H1 (cell line): Measurements from ENCODE around the gene MORC3. TPM values are rescaled to one million over a fixed set of nuclear protein-coding genes. Genes with fewer than 3 reads are reported as not detected.

ENCODE experiments used
- CTCF ChIA-PET: fragments of 300-600 bp; sonication (Branson Sonifier 250); formaldehyde crosslinking; loops from one replicate; lab custom pipeline; 2021; ENCODE audit not compliant: partially characterized antibody; lab: Charles Lee
- POLR2A ChIA-PET: fragments of 300-600 bp; sonication (Branson Sonifier 250); formaldehyde crosslinking; loops from one replicate; lab custom pipeline; 2021; ENCODE audit warnings: inconsistent platforms; ENCODE audit not compliant: partially characterized antibody; lab: Charles Lee
- DNase-seq, 2 experiments: peaks; one replicate each; pipeline versions ENCODE4 v3.0.0 to v3.0.0-alpha.2; 2010 to 2022; ENCODE audit warnings: low spot score in 2 of 2, low read depth in 1 of 2, mixed read lengths in 1 of 2
- FAIRE-seq: peaks from 2 replicates; lab custom pipeline; 2011; peaks lifted over from hg19 to GRCh38; lab: Jason Lieb, UNC
- H2AFZ ChIP-seq: 2 replicates; pipeline ENCODE4 v1.8.1; 2012; ENCODE audit warnings: low read length, inconsistent platforms
- H2AK5ac ChIP-seq: 2 replicates; pipeline ENCODE4 v1.6.1; 2013; ENCODE audit warnings: low read depth, low read length
- H2BK120ac ChIP-seq: replicated peaks from 2 replicates; pipeline ENCODE3; 2013; ENCODE audit warnings: low read depth, low read length, inconsistent platforms
- H2BK12ac ChIP-seq: 2 replicates; pipeline ENCODE4 v1.6.1; 2013; ENCODE audit warnings: low read depth, low read length
- H2BK15ac ChIP-seq: 2 replicates; pipeline ENCODE4 v1.6.1; 2013; ENCODE audit warnings: low read length
- H2BK20ac ChIP-seq: 2 replicates; pipeline ENCODE4 v1.6.1; 2013; ENCODE audit warnings: low read length
- H2BK5ac ChIP-seq: 2 replicates; pipeline ENCODE4 v1.6.1; 2013; ENCODE audit warnings: low read depth, low read length
- H3K14ac ChIP-seq: 2 replicates; pipeline ENCODE4 v1.6.1; 2013; ENCODE audit warnings: inconsistent platforms; ENCODE audit not compliant: insufficient read length
- H3K18ac ChIP-seq: 2 replicates; pipeline ENCODE4 v1.6.1; 2013; ENCODE audit warnings: low read length; ENCODE audit errors: extremely low read depth
- H3K23ac ChIP-seq: 2 replicates; pipeline ENCODE4 v1.6.1; 2013; ENCODE audit warnings: inconsistent platforms; ENCODE audit not compliant: insufficient read length
- H3K23me2 ChIP-seq: 2 replicates; pipeline ENCODE4 v1.6.1; 2013; ENCODE audit warnings: low read depth, low read length
- H3K27ac ChIP-seq: 2 replicates; pipeline ENCODE4 v1.6.1; 2011; ENCODE audit warnings: low read depth, low read length, inconsistent platforms
- H3K27me3 ChIP-seq, 4 experiments: replicated peaks in 1 of 4; 1 replicate in 1 of 4; 2 replicates in 3 of 4; pipeline versions ENCODE4 v1.6.1 to v1.8.1; 2011 to 2013; ENCODE audit warnings: low read length in 3 of 4, mild to moderate bottlenecking in 3 of 4, inconsistent platforms in 2 of 4, mixed read lengths in 2 of 4, moderate library complexity in 1 of 4; ENCODE audit not compliant: control insufficient read depth in 3 of 4, insufficient read depth in 3 of 4; ENCODE audit errors: extremely low read depth in 1 of 4
- H3K36me3 ChIP-seq, 4 experiments: 2 replicates each; pipeline versions ENCODE4 v1.6.1 to v1.8.1; 2011 to 2013; ENCODE audit warnings: mild to moderate bottlenecking in 4 of 4, low read length in 3 of 4, moderate library complexity in 2 of 4, control low read depth in 1 of 4, inconsistent platforms in 1 of 4; ENCODE audit not compliant: insufficient read depth in 4 of 4, control insufficient read depth in 2 of 4
- H3K4ac ChIP-seq: replicated peaks from 2 replicates; pipeline ENCODE3; 2013; ENCODE audit warnings: low read length, low read depth, mixed read lengths, inconsistent platforms; ENCODE audit not compliant: insufficient read length
- H3K4me1 ChIP-seq, 4 experiments: replicated peaks in 1 of 4; 1 replicate in 1 of 4; 2 replicates in 3 of 4; pipeline versions ENCODE4 v1.6.1 to v1.8.1; 2011 to 2013; ENCODE audit warnings: low read length in 3 of 4, inconsistent platforms in 2 of 4, mixed read lengths in 1 of 4; ENCODE audit not compliant: insufficient read depth in 4 of 4, control insufficient read depth in 3 of 4
- H3K4me2 ChIP-seq, 2 experiments: 2 replicates each; pipeline versions ENCODE4 v1.6.1 to v1.8.1; 2011 to 2013; ENCODE audit warnings: low read depth in 2 of 2, low read length in 2 of 2, control low read depth in 1 of 2, inconsistent platforms in 1 of 2, mild to moderate bottlenecking in 1 of 2; ENCODE audit not compliant: insufficient read depth in 1 of 2
- H3K4me3 ChIP-seq, 4 experiments: fragments of 200-600, 300-600 bp in 1 of 4; sonication (generic), shearing (Covaris generic), sonication (Bioruptor Twin) in 1 of 4; 2 replicates each; pipeline versions ENCODE4 v1.5.1 to v1.8.1; 2011 to 2016; ENCODE audit warnings: low read length in 4 of 4, low read depth in 3 of 4, control low read depth in 2 of 4, inconsistent platforms in 2 of 4, mild to moderate bottlenecking in 2 of 4, mixed read lengths in 1 of 4, moderate library complexity in 1 of 4; ENCODE audit not compliant: insufficient read depth in 2 of 4; ENCODE audit errors: extremely low read depth in 1 of 4
- H3K56ac ChIP-seq: replicated peaks from 2 replicates; pipeline ENCODE3; 2013; ENCODE audit warnings: low read depth, mild to moderate bottlenecking, mixed read lengths, low read length, inconsistent platforms; ENCODE audit not compliant: insufficient read length
- H3K79me1 ChIP-seq: 2 replicates; pipeline ENCODE4 v1.6.1; 2013; ENCODE audit warnings: low read depth, low read length, control low read depth
- H3K79me2 ChIP-seq, 2 experiments: 2 replicates each; pipeline versions ENCODE4 v1.6.1 to v1.8.1; 2012 to 2013; ENCODE audit warnings: low read length in 2 of 2, mild to moderate bottlenecking in 2 of 2, inconsistent platforms in 1 of 2; ENCODE audit not compliant: insufficient read depth in 2 of 2, control insufficient read depth in 1 of 2
- H3K9ac ChIP-seq, 4 experiments: replicated peaks in 1 of 4; 1 replicate in 1 of 4; 2 replicates in 3 of 4; pipeline versions ENCODE4 v1.6.1 to v1.8.1; 2011 to 2013; ENCODE audit warnings: low read depth in 3 of 4, low read length in 3 of 4, control low read depth in 2 of 4, mild to moderate bottlenecking in 2 of 4, moderate library complexity in 2 of 4, inconsistent platforms in 1 of 4; ENCODE audit errors: extremely low read depth in 1 of 4
- H3K9me3 ChIP-seq, 2 experiments: 2 replicates each; pipeline versions ENCODE4 v1.6.1 to v1.8.1; 2012 to 2013; ENCODE audit warnings: mild to moderate bottlenecking in 2 of 2, moderate library complexity in 2 of 2, control low read depth in 1 of 2, inconsistent platforms in 1 of 2, low read depth in 1 of 2, low read length in 1 of 2, mixed read lengths in 1 of 2; ENCODE audit not compliant: insufficient read depth in 2 of 2
- H4K20me1 ChIP-seq, 2 experiments: replicated peaks in 1 of 2; 2 replicates each; pipeline versions ENCODE3 to v1.8.1; 2011 to 2013; ENCODE audit warnings: inconsistent platforms in 2 of 2, low read length in 2 of 2, mild to moderate bottlenecking in 1 of 2; ENCODE audit not compliant: insufficient read depth in 2 of 2, control insufficient read depth in 1 of 2
- H4K5ac ChIP-seq: 2 replicates; pipeline ENCODE4 v1.6.1; 2013; ENCODE audit warnings: low read length, low read depth, mixed read lengths, inconsistent platforms; ENCODE audit not compliant: insufficient read length
- H4K8ac ChIP-seq: 2 replicates; pipeline ENCODE4 v1.8.0; 2013; ENCODE audit warnings: mild to moderate bottlenecking, moderate library complexity, low read length, inconsistent platforms; ENCODE audit not compliant: insufficient read depth; ENCODE audit errors: extremely low read depth
- H4K91ac ChIP-seq: replicated peaks from 2 replicates; pipeline ENCODE3; 2013; ENCODE audit warnings: low read length, mixed read lengths, inconsistent platforms; ENCODE audit not compliant: insufficient read length
- BACH1 ChIP-seq: IDR thresholded peaks from 2 replicates; pipeline ENCODE4 v1.6.1; 2012; ENCODE audit warnings: low read length, improper control_type of control experiment
- CBX8 ChIP-seq: fragments of 300-800, 300-1000 bp; sonication (generic); IDR thresholded peaks from 2 replicates; pipeline ENCODE4 v1.7.1; 2016; ENCODE audit warnings: low read depth, low read length, borderline replicate concordance
- CREB1 ChIP-seq: IDR thresholded peaks from 2 replicates; pipeline ENCODE4 v1.6.1; 2012; ENCODE audit warnings: inconsistent platforms
- CTCF ChIP-seq, 3 experiments: IDR thresholded peaks; 1 replicate in 2 of 3; 2 replicates in 1 of 3; pipeline versions ENCODE4 v1.5.1 to v1.6.1; 2011; ENCODE audit warnings: low read length in 3 of 3, mild to moderate bottlenecking in 3 of 3, inconsistent platforms in 2 of 3, low read depth in 1 of 3, moderate library complexity in 1 of 3; ENCODE audit not compliant: insufficient read depth in 1 of 3; ENCODE audit errors: control extremely low read depth in 1 of 3
- EZH2 ChIP-seq: fragments of 200-600 bp; sonication (generic); IDR thresholded peaks from 2 replicates; pipeline ENCODE4 v1.7.1; 2012; ENCODE audit warnings: low read depth, mild to moderate bottlenecking, moderate library complexity, low read length, inconsistent platforms; ENCODE audit not compliant: severe bottlenecking
- JUN ChIP-seq: IDR thresholded peaks from 2 replicates; pipeline ENCODE4 v1.6.1; 2011; ENCODE audit warnings: low read depth, mild to moderate bottlenecking, improper control_type of control experiment, low read length
- NANOG ChIP-seq: IDR thresholded peaks from 2 replicates; pipeline ENCODE4 v1.6.1; 2011; ENCODE audit warnings: low read length, low read depth, mild to moderate bottlenecking, inconsistent platforms; ENCODE audit not compliant: insufficient read depth, poor library complexity, severe bottlenecking
- PHF8 ChIP-seq: fragments of 200-600 bp; sonication (generic); conservative IDR thresholded peaks from 2 replicates; pipeline ENCODE4 v1.7.1; 2012; ENCODE audit warnings: low read depth, mild to moderate bottlenecking, inconsistent platforms, low read length, moderate library complexity
- RFX5 ChIP-seq: IDR thresholded peaks from 2 replicates; pipeline ENCODE4 v1.6.1; 2011; ENCODE audit warnings: low read depth, low read length, improper control_type of control experiment, borderline replicate concordance
- SP4 ChIP-seq: IDR thresholded peaks from 2 replicates; pipeline ENCODE4 v1.6.1; 2012; ENCODE audit warnings: low read length, inconsistent platforms
- SRF ChIP-seq: IDR thresholded peaks from 2 replicates; pipeline ENCODE4 v1.6.1; 2011; ENCODE audit warnings: mild to moderate bottlenecking, low read depth, low read length, moderate library complexity
- WGBS, 2 experiments: shearing (Covaris generic) in 1 of 2; methylation state at CpG; one replicate each; pipeline versions ENCODE4 v1.1.6 to v1.1.7; 2013 to 2015; ENCODE audit warnings: low lambda C conversion rate in 2 of 2, mixed read lengths in 2 of 2, inconsistent platforms in 1 of 2, low coverage in 1 of 2, missing lambda C conversion rate in 1 of 2; ENCODE audit not compliant: insufficient replicate concordance in 2 of 2, insufficient coverage in 1 of 2, insufficient read length in 1 of 2; ENCODE audit errors: extremely low coverage in 1 of 2, missing lambda C conversion rate in 1 of 2; 5-methylcytosine and 5-hydroxymethylcytosine counted together
- polyA plus RNA-seq, 7 experiments: library from polyadenylated mRNA; depleted of rRNA in 3 of 7; stranded (reverse) in 5 of 7; unstranded in 2 of 7; fragments of >200 nt in 5 of 7; fragments of 200-250 nt in 2 of 7; gene quantifications; 1 replicate in 5 of 7; 2 replicates in 1 of 7; 4 replicates in 1 of 7; pipeline versions ENCODE4 v1.2.1 to v1.2.3, GENCODE V29; 2011 to 2013; ENCODE audit warnings: missing spikeins in 2 of 7, mixed read lengths in 2 of 7
- total RNA-seq: library from RNA; stranded (reverse); fragmentation: NEBNext Ultra II Directional; extraction: Animal tissue kit (Norgen Biotek cat#: 25700); gene quantifications from 2 replicates; pipeline ENCODE4 v1.2.1, GENCODE V29; 2021

Gene MORC3
- total and polyA plus RNA-seq, 2 of the 8 experiments (the other 6 are each of a cell fraction or from before 2014, with no cell fraction given) = 5.0 to 20.4 TPM

GRCh38 chr21:36347278-36347961, 27.4 kb downstream of the MORC3 start:
- Histone ChIP-seq H3K36me3 (peaks cover 5 to 77% (median 39%) of the 10 kb centered on the region in 4 experiments; a peak in 7 of 8 replicates), H3K56ac (no peak overlapping the region), H4K91ac (no peak overlapping the region), H2AFZ (no peak overlapping the region), H3K9me3 (no peaks in the 10 kb centered on the region), H3K18ac (no peak overlapping the region), H2BK120ac (no peak overlapping the region), H3K27me3 (no peaks in the 10 kb centered on the region), H3K79me1 (no peaks in the 10 kb centered on the region), H2BK20ac (no peak overlapping the region), H3K14ac (no peak overlapping the region), H3K23ac (no peak overlapping the region), H2BK12ac (no peak overlapping the region), H4K20me1 (peaks cover 0 to 2% of the 10 kb centered on the region in 2 experiments), H3K9ac (no peak overlapping the region), H3K27ac (no peak overlapping the region), H3K4me2 (no peak overlapping the region), H3K4me1 (no peaks in the 10 kb centered on the region), H3K4ac (no peak overlapping the region), H3K23me2 (no peaks in the 10 kb centered on the region), H4K8ac (no peak overlapping the region), H2AK5ac (no peak overlapping the region), H2BK15ac (no peak overlapping the region), H2BK5ac (no peak overlapping the region), H3K4me3 (no peak overlapping the region), H3K79me2 (no peaks in the 10 kb centered on the region), H4K5ac (no peak overlapping the region)
- POLR2A ChIA-PET = interaction anchor here (0.5 kb wide), 1 partner anchor 33 kb away, joined by 3 read pairs; no protein-coding TSS in a partner anchor
- CTCF ChIA-PET = no interaction called here
- DNase-seq = no peak
- FAIRE-seq = no peak
- 89% methylated on average over 3 of the region's 3 CpGs; no CpG with 5 or more reads in 1 of the 2 experiments for WGBS, 2 experiments
- TF ChIP-seq CREB1 (no peak), CTCF (IDR thresholded peaks at IDR 0.05; ENCODE audit: control extremely low read depth in 1 of 3, insufficient read depth in 1 of 3, low read depth in 1 of 3, low read length in 3 of 3) (no peak), EZH2 (no peak), CBX8 (no peak), JUN (no peak), SP4 (no peak), NANOG (no peak), SRF (no peak), PHF8 (no peak), RFX5 (no peak), BACH1 (no peak)
